IMR-90 (cell line): Measurements from ENCODE around the gene WNT11. TPM values are rescaled to one million over a fixed set of nuclear protein-coding genes. Genes with fewer than 3 reads are reported as not detected.

Source experiments
- ATAC-seq: fragments of 200-7000 bp; cut with Tn5 transposase; 2 replicates; pipeline ENCODE4 v1.9.1; 2020; ENCODE audit warnings: low read depth, mild to moderate bottlenecking, moderate library complexity
- BruUV-seq: library from RNA; stranded (reverse); fragments of 400-500 nt; replicated peaks from 2 replicates; lab custom pipeline; 2021; lab: Mats Ljungman, UMichigan
- CTCF ChIA-PET: fragments of 300-600 bp; formaldehyde crosslinking; extraction: SDS; loops from one replicate; lab custom pipeline; 2021; ENCODE audit warnings: antibody characterized with exemption; lab: Yijun Ruan, JAX
- POLR2A ChIA-PET: fragments of 300-600 bp; sonication (Branson Sonifier 250); formaldehyde crosslinking; loops from one replicate; lab custom pipeline; 2022; ENCODE audit warnings: antibody characterized with exemption; ENCODE audit not compliant: unreplicated experiment; lab: Charles Lee
- DNase-seq: peaks from one replicate; pipeline ENCODE4 v3.0.0; 2013
- H2AFZ ChIP-seq: replicated peaks from 2 replicates; pipeline ENCODE3; 2013; ENCODE audit warnings: low read length, mild to moderate bottlenecking; ENCODE audit not compliant: poor library complexity
- H2AK5ac ChIP-seq: 2 replicates; pipeline ENCODE4 v1.6.1; 2013; ENCODE audit warnings: low read depth, low read length, inconsistent platforms
- H2AK9ac ChIP-seq: replicated peaks from 2 replicates; pipeline ENCODE3; 2013; ENCODE audit warnings: mild to moderate bottlenecking, low read depth, low read length, moderate library complexity; ENCODE audit not compliant: poor library complexity
- H2BK120ac ChIP-seq: 2 replicates; pipeline ENCODE4 v1.6.1; 2013; ENCODE audit warnings: low read depth, low read length, inconsistent platforms
- H2BK15ac ChIP-seq: 3 replicates; pipeline ENCODE4 v1.6.1; 2013; ENCODE audit warnings: low read depth, low read length, inconsistent platforms
- H2BK20ac ChIP-seq: 2 replicates; pipeline ENCODE4 v1.6.1; 2013; ENCODE audit warnings: low read depth, mild to moderate bottlenecking, inconsistent platforms, low read length, moderate library complexity
- H2BK5ac ChIP-seq: 2 replicates; pipeline ENCODE4 v1.6.1; 2013; ENCODE audit warnings: mild to moderate bottlenecking, low read depth, low read length, inconsistent platforms; ENCODE audit not compliant: poor library complexity, severe bottlenecking
- H3K14ac ChIP-seq: replicated peaks from 2 replicates; pipeline ENCODE4 v1.6.1; 2013; ENCODE audit warnings: low read depth, low read length, inconsistent platforms
- H3K18ac ChIP-seq: 2 replicates; pipeline ENCODE4 v1.6.1; 2013; ENCODE audit warnings: low read depth, low read length, control low read depth
- H3K23ac ChIP-seq: 2 replicates; pipeline ENCODE4 v1.6.1; 2013; ENCODE audit warnings: low read depth, low read length, inconsistent platforms
- H3K27ac ChIP-seq: 2 replicates; pipeline ENCODE4 v1.5.1; 2013; ENCODE audit warnings: mild to moderate bottlenecking, control low read depth, low read length; ENCODE audit not compliant: insufficient read depth
- H3K27me3 ChIP-seq: 2 replicates; pipeline ENCODE4 v1.6.1; 2013; ENCODE audit warnings: low read length; ENCODE audit not compliant: control insufficient read depth, insufficient read depth
- H3K36me3 ChIP-seq: 2 replicates; pipeline ENCODE4 v1.6.1; 2013; ENCODE audit warnings: low read length, mixed read lengths; ENCODE audit not compliant: control insufficient read depth, insufficient read depth
- H3K4ac ChIP-seq: 2 replicates; pipeline ENCODE4 v1.6.1; 2013; ENCODE audit warnings: low read depth, low read length, inconsistent platforms
- H3K4me1 ChIP-seq: 2 replicates; pipeline ENCODE4 v1.6.1; 2013; ENCODE audit warnings: low read length, mixed read lengths; ENCODE audit not compliant: control insufficient read depth, insufficient read depth
- H3K4me2 ChIP-seq: 2 replicates; pipeline ENCODE4 v1.6.1; 2013; ENCODE audit warnings: low read depth, mild to moderate bottlenecking, control low read depth, low read length, moderate library complexity
- H3K4me3 ChIP-seq: 2 replicates; pipeline ENCODE4 v1.5.1; 2013; ENCODE audit warnings: low read depth, mild to moderate bottlenecking, control low read depth, low read length, moderate library complexity; ENCODE audit not compliant: insufficient read depth
- H3K56ac ChIP-seq: 2 replicates; pipeline ENCODE4 v1.6.1; 2013; ENCODE audit warnings: low read length, inconsistent platforms; ENCODE audit not compliant: insufficient read depth; ENCODE audit errors: extremely low read depth
- H3K79me1 ChIP-seq, 2 experiments: 2 replicates each; pipeline ENCODE4 v1.6.1; 2013; ENCODE audit warnings: low read length in 2 of 2, inconsistent platforms in 1 of 2, low read depth in 1 of 2
- H3K9ac ChIP-seq: 2 replicates; pipeline ENCODE4 v1.6.1; 2013; ENCODE audit warnings: low read depth, low read length, control low read depth
- H3K9me1 ChIP-seq: 2 replicates; pipeline ENCODE4 v1.6.1; 2013; ENCODE audit warnings: low read length, inconsistent platforms; ENCODE audit not compliant: insufficient read depth
- H3K9me3 ChIP-seq: 2 replicates; pipeline ENCODE4 v1.6.1; 2013; ENCODE audit warnings: low read length; ENCODE audit not compliant: control insufficient read depth, insufficient read depth
- H4K20me1 ChIP-seq: 2 replicates; pipeline ENCODE4 v1.6.1; 2013; ENCODE audit warnings: low read length, inconsistent platforms; ENCODE audit not compliant: insufficient read depth
- H4K5ac ChIP-seq: 2 replicates; pipeline ENCODE4 v1.6.1; 2013; ENCODE audit warnings: mild to moderate bottlenecking, low read depth, low read length, control low read depth
- H4K8ac ChIP-seq, 2 experiments: 2 replicates each; pipeline ENCODE4 v1.6.1; 2013; ENCODE audit warnings: low read depth in 2 of 2, low read length in 2 of 2, control low read depth in 1 of 2, inconsistent platforms in 1 of 2
- H4K91ac ChIP-seq: 2 replicates; pipeline ENCODE4 v1.6.1; 2013; ENCODE audit warnings: low read depth, low read length, inconsistent platforms; ENCODE audit not compliant: insufficient read depth
- BHLHE40 ChIP-seq: fragments of 150-350 bp; IDR thresholded peaks from 2 replicates; pipeline ENCODE4 v1.6.1; 2016; ENCODE audit warnings: mild to moderate bottlenecking, low read depth, low read length
- CEBPB ChIP-seq: IDR thresholded peaks from 2 replicates; pipeline ENCODE4 v1.6.1; 2012; ENCODE audit warnings: low read depth, low read length, improper control_type of control experiment
- CHD1 ChIP-seq: IDR thresholded peaks from 2 replicates; pipeline ENCODE4 v1.6.1; 2012; ENCODE audit warnings: low read depth, low read length, improper control_type of control experiment
- CTCF ChIP-seq: conservative IDR thresholded peaks from 2 replicates; pipeline ENCODE4 v1.5.1; 2012; ENCODE audit warnings: mild to moderate bottlenecking, low read depth, low read length, improper control_type of control experiment
- MAFK ChIP-seq: IDR thresholded peaks from 2 replicates; pipeline ENCODE4 v1.6.1; 2012; ENCODE audit warnings: low read depth, low read length, improper control_type of control experiment
- MXI1 ChIP-seq: IDR thresholded peaks from 2 replicates; pipeline ENCODE4 v1.6.1; 2012; ENCODE audit warnings: low read depth, mild to moderate bottlenecking, low read length, moderate library complexity, borderline replicate concordance
- POLR2A ChIP-seq: IDR thresholded peaks from 2 replicates; pipeline ENCODE4 v1.6.1; 2012; ENCODE audit warnings: mild to moderate bottlenecking, low read depth, low read length
- RAD21 ChIP-seq: IDR thresholded peaks from 2 replicates; pipeline ENCODE4 v1.6.1; 2012; ENCODE audit warnings: low read length, improper control_type of control experiment
- RCOR1 ChIP-seq: IDR thresholded peaks from 2 replicates; pipeline ENCODE4 v1.6.1; 2012; ENCODE audit warnings: mild to moderate bottlenecking, low read length, improper control_type of control experiment; ENCODE audit not compliant: insufficient replicate concordance
- RFX5 ChIP-seq: IDR thresholded peaks from 2 replicates; pipeline ENCODE4 v1.8.0; 2012; ENCODE audit warnings: low read depth, mild to moderate bottlenecking, low read length, moderate library complexity
- SMC3 ChIP-seq: fragments of 150-350 bp; IDR thresholded peaks from 2 replicates; pipeline ENCODE4 v1.6.1; 2016; ENCODE audit warnings: low read depth, mild to moderate bottlenecking, antibody characterized with exemption, low read length, moderate library complexity
- USF2 ChIP-seq: fragments of 150-350 bp; IDR thresholded peaks from 2 replicates; pipeline ENCODE4 v1.6.1; 2017; ENCODE audit warnings: mild to moderate bottlenecking, antibody characterized with exemption, low read length, low read depth
- WGBS, 2 experiments: methylation state at CpG; one replicate each; pipeline versions ENCODE4 v1.1.5 to v1.1.7; 2013; ENCODE audit warnings: missing lambda C conversion rate in 2 of 2; ENCODE audit not compliant: insufficient read length in 1 of 2; ENCODE audit errors: extremely low coverage in 2 of 2; 5-methylcytosine and 5-hydroxymethylcytosine counted together
- dilution Hi-C: fragments of 300-500 bp; cut with HindIII; formaldehyde crosslinking; loops from one replicate; pipeline ENCODE4 v1.14.3; 2018; ENCODE audit warnings: low sequenced_read_pairs; ENCODE audit not compliant: unreplicated experiment
- in situ Hi-C: fragments of 300-500 bp; cut with MboI; formaldehyde crosslinking; loops from 3 replicates; pipeline ENCODE4 v1.14.3; 2019; ENCODE audit warnings: low sequenced_read_pairs, inconsistent platforms, mixed read lengths
- intact Hi-C: fragments of 100-400 bp; cut with micrococcal nuclease; formaldehyde crosslinking; loops from 2 replicates; pipeline ENCODE4 v1.10.0; 2022
- polyA plus RNA-seq, 3 experiments: library from polyadenylated mRNA; depleted of rRNA; stranded (reverse); fragments of >200 nt; gene quantifications; 2 replicates each; pipeline ENCODE4 v1.2.3, GENCODE V29; 2012; ENCODE audit warnings: low replicate concordance in 1 of 3
- total RNA-seq: library from RNA; depleted of rRNA; stranded (reverse); fragments of >200 nt; gene quantifications from 2 replicates; pipeline ENCODE4 v1.2.3, GENCODE V29; 2012

Gene WNT11
- total and polyA plus RNA-seq, 2 of the 4 experiments (the other 2 are of a cell fraction): 0.10 TPM; not detected in 1

- H2AK5ac ChIP-seq: no peak overlapping the region
- no peaks in the 10 kb centered on the region for H3K36me3 ChIP-seq
- no peak overlapping the region for H2BK15ac ChIP-seq
- H4K91ac ChIP-seq: no peak overlapping the region
- DNase-seq: no peak
- H3K4me3 ChIP-seq: no peak overlapping the region
- no peaks in the 10 kb centered on the region for H3K9me3 ChIP-seq
- no peak overlapping the region for H2AK9ac ChIP-seq
- POLR2A ChIA-PET: no interaction called here
- no peak overlapping the region for H3K56ac ChIP-seq
- ATAC-seq: no peak
- peaks cover 76% of the 10 kb centered on the region for H3K27me3 ChIP-seq
- H4K20me1 ChIP-seq: no peaks in the 10 kb centered on the region
- no peaks in the 10 kb centered on the region for H3K9me1 ChIP-seq
- H3K23ac ChIP-seq: no peak overlapping the region
- BruUV-seq: no TSS peak
- no peaks in the 10 kb centered on the region for H3K79me1 ChIP-seq
- no peak overlapping the region for H3K9ac ChIP-seq
- H3K4me1 ChIP-seq: no peaks in the 10 kb centered on the region; the same call in 1 of the 2 replicates
- H4K5ac ChIP-seq: no peak overlapping the region
- H3K14ac ChIP-seq: no peak overlapping the region
- no peak overlapping the region for H2BK120ac ChIP-seq
- CTCF ChIA-PET: no interaction called here
- H3K27ac ChIP-seq: no peak overlapping the region
- in situ Hi-C loops (no loop called here), dilution Hi-C loops (no loop called here), intact Hi-C loops (loop anchor here (10.0 kb wide), 1 partner anchor 483 kb away; no protein-coding TSS in a partner anchor)
- TF ChIP-seq POLR2A: no peak
- no peak for TF ChIP-seq CTCF
- TF ChIP-seq RCOR1: no peak
- TF ChIP-seq USF2: no peak
- TF ChIP-seq CHD1: no peak
- no peak for TF ChIP-seq MAFK
- no peak for TF ChIP-seq SMC3
- TF ChIP-seq RAD21: no peak
- no peak for TF ChIP-seq CEBPB
- TF ChIP-seq RFX5: no peak
- TF ChIP-seq BHLHE40: no peak
- TF ChIP-seq MXI1: no peak
- no peak overlapping the region for H4K8ac ChIP-seq
- no peak overlapping the region for H2AFZ ChIP-seq
- 92% methylated on average over 4 of the region's 11 CpGs; no CpG with 5 or more reads in 1 of the 2 experiments for WGBS, 2 experiments
- H3K4me2 ChIP-seq: no peak overlapping the region
- H3K18ac ChIP-seq: no peak overlapping the region
- H3K4ac ChIP-seq: no peak overlapping the region
- no peak overlapping the region for H2BK5ac ChIP-seq
- H2BK20ac ChIP-seq: no peak overlapping the region
Measured at GRCh38 chr11:76201672-76202412, 4.5 kb downstream of the WNT11 start.
